Ishikawa (cell line): ENCODE measurements around the gene DTD1.

Source experiments
- CEBPB ChIP-seq: IDR thresholded peaks from 2 replicates; pipeline ENCODE4 v1.6.1; 2012
- CREB1 ChIP-seq: IDR thresholded peaks from 2 replicates; pipeline ENCODE4 v1.6.1; 2012; ENCODE audit warnings: low read depth
- EGR1 ChIP-seq: IDR thresholded peaks from 2 replicates; pipeline ENCODE4 v1.6.1; 2012
- EP300 ChIP-seq: IDR thresholded peaks from 2 replicates; pipeline ENCODE4 v1.6.1; 2012; ENCODE audit warnings: borderline replicate concordance
- FOXM1 ChIP-seq: IDR thresholded peaks from 2 replicates; pipeline ENCODE4 v1.6.1; 2012; ENCODE audit warnings: low read depth, borderline replicate concordance
- MAX ChIP-seq: IDR thresholded peaks from 2 replicates; pipeline ENCODE4 v1.6.1; 2012
- NFIC ChIP-seq: IDR thresholded peaks from 2 replicates; pipeline ENCODE4 v1.6.1; 2012
- RAD21 ChIP-seq: IDR thresholded peaks from 2 replicates; pipeline ENCODE4 v1.6.1; 2012; ENCODE audit warnings: low read depth
- REST ChIP-seq: IDR thresholded peaks from 2 replicates; pipeline ENCODE4 v1.6.1; 2012; ENCODE audit warnings: low read depth, mild to moderate bottlenecking
- TAF1 ChIP-seq: IDR thresholded peaks from 2 replicates; pipeline ENCODE4 v1.6.1; 2012; ENCODE audit warnings: low read depth, mild to moderate bottlenecking
- TCF12 ChIP-seq: IDR thresholded peaks from 2 replicates; pipeline ENCODE4 v1.6.1; 2012; ENCODE audit warnings: low read depth
- TEAD4 ChIP-seq: IDR thresholded peaks from 2 replicates; pipeline ENCODE4 v1.6.1; 2012
- USF1 ChIP-seq: IDR thresholded peaks from 2 replicates; pipeline ENCODE4 v1.6.1; 2012
- YY1 ChIP-seq: IDR thresholded peaks from 2 replicates; pipeline ENCODE4 v1.6.1; 2012; ENCODE audit warnings: low read depth
- ZBTB7A ChIP-seq: IDR thresholded peaks from 2 replicates; pipeline ENCODE4 v1.6.1; 2012; ENCODE audit warnings: low read depth

DTD1 gene

DNA sequence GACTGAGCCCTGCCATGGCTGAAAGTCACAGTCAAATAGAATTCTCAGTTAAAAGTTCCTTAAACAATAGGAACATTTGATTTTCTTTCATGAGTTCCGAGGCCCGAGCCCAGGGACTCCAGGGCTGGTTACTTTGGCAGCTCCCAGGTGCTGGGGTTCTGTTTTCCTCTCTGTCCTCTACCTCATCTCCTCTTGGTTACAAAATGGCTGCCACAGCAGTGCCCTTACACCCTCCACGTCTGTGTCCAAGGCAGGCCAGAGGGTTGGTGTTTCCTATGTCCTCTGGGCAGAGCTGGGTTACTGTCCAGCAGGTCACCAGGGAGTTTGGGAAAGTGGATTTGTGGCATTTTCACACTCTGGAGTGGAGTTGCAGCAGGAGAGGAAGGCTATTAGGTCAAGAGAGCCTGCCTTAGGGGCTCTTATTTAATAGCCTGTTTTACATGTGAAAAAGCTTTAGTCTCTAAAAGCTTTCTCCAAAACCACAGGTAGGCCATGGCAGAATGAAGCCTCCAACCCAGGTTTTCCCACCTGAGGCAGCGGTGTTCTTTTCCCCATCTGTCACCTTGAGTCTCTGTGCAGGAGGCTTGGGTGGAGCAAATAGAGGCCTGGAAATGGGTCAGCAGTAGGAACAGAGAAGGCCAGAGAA is 111.0 kb downstream of the DTD1 start:
- TF ChIP-seq USF1 (no peak), MAX (no peak), REST (no peak), RAD21 (no peak)

- TF ChIP-seq YY1 (no peak), EGR1 (no peak), NFIC (no peak), ZBTB7A (no peak), REST (no peak), USF1 (no peak), TCF12 (no peak), RAD21 (no peak), TEAD4 (no peak), TAF1 (no peak), MAX (no peak), FOXM1 (no peak), EP300 (no peak), CEBPB (no peak), CREB1 (no peak)
Measured at GRCh38 chr20:18701969-18702368, 114.1 kb downstream of the DTD1 start.

DNA sequence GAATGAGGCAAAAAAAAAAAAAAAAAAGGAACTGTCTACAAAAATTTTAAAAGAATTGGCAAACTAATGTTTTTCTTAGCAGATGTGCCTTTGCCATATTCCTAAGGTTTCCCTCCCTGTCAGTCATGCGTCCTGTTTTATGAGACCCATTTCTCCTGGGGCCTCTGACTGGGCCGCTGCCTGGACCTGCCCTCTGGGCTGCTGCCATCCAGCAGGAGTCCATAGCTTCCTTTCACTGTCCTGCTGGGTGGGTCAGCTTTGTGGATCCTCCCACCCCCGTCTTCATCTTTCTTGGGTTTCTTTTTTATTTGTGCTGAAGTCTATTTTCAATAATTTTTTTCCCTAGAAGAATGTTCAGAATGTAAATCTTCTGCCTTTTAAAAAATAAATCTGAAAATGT is 114.9 kb downstream of the DTD1 start:
- TF ChIP-seq EP300, result no peak
- TF ChIP-seq TCF12, result no peak

DNA sequence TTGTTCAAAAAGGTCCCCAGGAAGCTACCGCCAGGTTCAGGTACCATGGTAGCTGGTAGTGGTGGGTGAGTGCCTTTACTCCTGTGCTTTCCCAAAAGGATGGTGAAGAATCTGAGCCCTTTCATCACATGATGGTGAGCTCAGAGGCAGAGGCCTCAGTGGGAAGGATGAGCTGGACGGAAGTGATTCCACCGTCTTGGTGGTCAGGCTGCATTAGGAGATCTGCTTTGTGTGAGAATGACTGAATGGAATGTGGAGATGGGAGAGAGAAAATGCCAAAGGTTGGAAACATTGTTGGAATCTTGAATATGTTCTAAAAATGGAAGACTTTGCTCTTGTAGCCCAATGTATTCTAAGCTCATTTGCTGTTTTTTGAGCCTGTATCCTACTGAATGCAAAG is 117.6 kb downstream of the DTD1 start:
- no peak for TF ChIP-seq TAF1
- TF ChIP-seq NFIC, result no peak
- no peak for TF ChIP-seq EP300
- TF ChIP-seq MAX, result no peak

GRCh38 chr20:18705910-18706309 is 118.1 kb downstream of the DTD1 start:
- no peak for TF ChIP-seq USF1
- TF ChIP-seq TEAD4, result no peak
- TF ChIP-seq FOXM1, result no peak
- no peak for TF ChIP-seq YY1
- TF ChIP-seq MAX, result no peak
- no peak for TF ChIP-seq ZBTB7A
- no peak for TF ChIP-seq EP300
- no peak for TF ChIP-seq CEBPB
- no peak for TF ChIP-seq NFIC
- no peak for TF ChIP-seq EGR1
- TF ChIP-seq TCF12, result no peak
- no peak for TF ChIP-seq RAD21
- no peak for TF ChIP-seq REST
- TF ChIP-seq TAF1, result no peak
- no peak for TF ChIP-seq CREB1
